Measurements from ENCODE around the gene BTBD1.

Gene BTBD1

GRCh38 chr15:83066034-83066733 is 868 bp downstream of the BTBD1 start:
- in situ Hi-C loops (cut with HindIII; ENCODE audit: low sequenced_read_pairs), result no loop called here

GRCh38 chr15:83065431-83065830 is 1.6 kb downstream of the BTBD1 start:
- peak overlapping the region; percentile 85 for H3K4me3 ChIP-seq (ENCODE audit: low read depth, low read length)
- no peak for TF ChIP-seq CTCF (IDR thresholded peaks at IDR 0.05; ENCODE audit: low read depth, low read length)
- DNase-seq (ENCODE audit: low read depth, low spot score), result no peak
- in situ Hi-C loops (cut with HindIII; ENCODE audit: low sequenced_read_pairs), result no loop called here

More at GRCh38 chr15:83066034-83066733, 868 bp downstream of the BTBD1 start:
- H3K4me3 ChIP-seq (ENCODE audit: low read depth, low read length), result peak overlapping the region; percentile 85
- TF ChIP-seq CTCF (IDR thresholded peaks at IDR 0.05; ENCODE audit: low read depth, low read length), result no peak
- no peak for DNase-seq (ENCODE audit: low read depth, low spot score)

- in situ Hi-C loops (cut with HindIII; ENCODE audit: low sequenced_read_pairs), result no loop called here
- no peak for DNase-seq (ENCODE audit: low read depth, low spot score)
- peak overlapping the region; percentile 85 for H3K4me3 ChIP-seq (ENCODE audit: low read depth, low read length)
- no peak for TF ChIP-seq CTCF (IDR thresholded peaks at IDR 0.05; ENCODE audit: low read depth, low read length)
These were observed 2.2 kb downstream of the BTBD1 start for GRCh38 chr15:83064859-83065258.

- in situ Hi-C loops (cut with HindIII; ENCODE audit: low sequenced_read_pairs), result no loop called here
- no peak overlapping the region for H3K4me3 ChIP-seq (ENCODE audit: low read depth, low read length)
- TF ChIP-seq CTCF (IDR thresholded peaks at IDR 0.05; ENCODE audit: low read depth, low read length), result no peak
- no peak for DNase-seq (ENCODE audit: low read depth, low spot score)
These were observed 3.5 kb downstream of the BTBD1 start for GRCh38 chr15:83063551-83063950.

GRCh38 chr15:83062768-83063180 is 4.3 kb downstream of the BTBD1 start:
- H3K4me3 ChIP-seq (ENCODE audit: low read depth, low read length), result no peak overlapping the region
- no peak for TF ChIP-seq CTCF (IDR thresholded peaks at IDR 0.05; ENCODE audit: low read depth, low read length)
- no peak for DNase-seq (ENCODE audit: low read depth, low spot score)
- in situ Hi-C loops (cut with HindIII; ENCODE audit: low sequenced_read_pairs), result no loop called here

- no peak for TF ChIP-seq CTCF (IDR thresholded peaks at IDR 0.05; ENCODE audit: low read depth, low read length)
- H3K4me3 ChIP-seq (ENCODE audit: low read depth, low read length), result no peak overlapping the region
- in situ Hi-C loops (cut with HindIII; ENCODE audit: low sequenced_read_pairs), result no loop called here
- DNase-seq (ENCODE audit: low read depth, low spot score), result peak; percentile 39
These were observed 5.4 kb downstream of the BTBD1 start for GRCh38 chr15:83061680-83062079.

Data from astrocyte of the spinal cord (primary cell).